ENCODE results near the gene SERPINB10.
A peak's percentile ranks its signal among the peaks of the same experiment; 100 is the strongest.
"Not testable (repeated sequence)": the region's sequence is repeated elsewhere in the genome, so short reads cannot be mapped to it uniquely, and the experiment has no call there.

The SERPINB10 gene

DNA sequence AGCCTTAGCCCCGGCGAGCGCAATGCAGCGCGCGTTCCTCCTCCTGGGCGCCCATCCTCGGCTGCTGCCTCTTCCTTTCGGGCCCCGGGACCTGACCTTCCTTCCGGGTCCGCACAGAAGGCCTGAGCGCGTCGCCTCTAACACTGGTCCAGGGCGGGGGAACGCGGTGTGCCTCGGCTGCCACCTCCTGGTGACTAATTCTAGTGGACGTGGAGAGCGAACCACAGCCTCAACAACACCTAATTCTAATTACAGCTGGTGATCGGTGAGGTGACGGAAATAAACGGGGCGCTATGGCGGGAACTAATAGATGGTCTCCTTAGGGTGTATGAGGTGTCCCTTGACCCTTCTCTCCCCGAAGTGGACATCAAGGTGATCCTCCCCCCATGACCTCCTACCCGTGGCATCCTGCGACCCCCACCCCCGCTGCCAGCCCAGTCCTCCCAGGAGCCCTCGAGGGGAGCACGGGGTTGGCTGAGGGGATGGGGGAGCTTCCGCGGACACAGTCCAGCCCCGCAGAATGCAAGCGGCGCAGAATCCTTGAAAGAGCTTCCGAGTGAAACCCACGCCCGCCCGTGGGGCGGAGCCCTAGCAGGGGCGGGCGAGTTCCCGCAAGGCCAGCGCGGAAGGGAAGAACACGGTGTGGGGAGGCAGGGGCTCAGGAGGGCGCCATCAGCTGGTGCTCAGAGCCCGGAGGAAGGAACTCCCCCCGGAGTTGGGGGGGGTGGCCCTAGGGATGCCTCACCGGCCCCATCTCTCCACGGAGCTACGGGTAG is 28.6 kb downstream of the SERPINB10 start:
- peak; percentile 79 for DNase-seq (ENCODE audit: low spot score)
- TF ChIP-seq, protein P1, sequence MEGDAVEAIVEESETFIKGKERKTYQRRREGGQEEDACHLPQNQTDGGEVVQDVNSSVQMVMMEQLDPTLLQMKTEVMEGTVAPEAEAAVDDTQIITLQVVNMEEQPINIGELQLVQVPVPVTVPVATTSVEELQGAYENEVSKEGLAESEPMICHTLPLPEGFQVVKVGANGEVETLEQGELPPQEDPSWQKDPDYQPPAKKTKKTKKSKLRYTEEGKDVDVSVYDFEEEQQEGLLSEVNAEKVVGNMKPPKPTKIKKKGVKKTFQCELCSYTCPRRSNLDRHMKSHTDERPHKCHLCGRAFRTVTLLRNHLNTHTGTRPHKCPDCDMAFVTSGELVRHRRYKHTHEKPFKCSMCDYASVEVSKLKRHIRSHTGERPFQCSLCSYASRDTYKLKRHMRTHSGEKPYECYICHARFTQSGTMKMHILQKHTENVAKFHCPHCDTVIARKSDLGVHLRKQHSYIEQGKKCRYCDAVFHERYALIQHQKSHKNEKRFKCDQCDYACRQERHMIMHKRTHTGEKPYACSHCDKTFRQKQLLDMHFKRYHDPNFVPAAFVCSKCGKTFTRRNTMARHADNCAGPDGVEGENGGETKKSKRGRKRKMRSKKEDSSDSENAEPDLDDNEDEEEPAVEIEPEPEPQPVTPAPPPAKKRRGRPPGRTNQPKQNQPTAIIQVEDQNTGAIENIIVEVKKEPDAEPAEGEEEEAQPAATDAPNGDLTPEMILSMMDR (IDR thresholded peaks at IDR 0.05; ENCODE audit: extremely low read depth, insufficient read depth, missing control alignments) = peak; percentile 86
- in situ Hi-C loops (cut with MboI; ENCODE audit: low pct_unique_long_range_greater_than_20kb, low sequenced_read_pairs, unreplicated experiment) = no loop called here

DNA sequence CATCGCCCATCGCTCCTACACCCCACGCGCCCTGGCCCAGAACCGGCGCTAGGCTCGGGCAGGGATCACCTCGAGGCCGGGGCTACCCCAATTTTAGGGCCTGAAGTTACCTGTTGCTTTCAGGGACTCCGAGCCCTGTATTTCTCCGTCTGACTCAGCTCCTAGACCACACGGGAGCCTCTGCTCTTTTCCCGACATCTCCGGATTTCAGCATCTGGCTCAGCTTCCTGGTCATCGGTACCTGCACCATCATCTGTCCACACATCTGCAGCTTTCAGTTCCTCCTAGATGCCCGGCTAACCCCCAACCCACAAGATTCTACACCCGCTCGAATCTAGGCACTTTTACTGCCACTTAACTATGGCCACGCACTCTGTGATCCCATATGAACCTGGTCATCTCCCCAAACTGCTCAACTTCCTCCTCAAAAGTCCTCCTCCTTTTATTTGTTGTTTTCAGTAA is 29.2 kb downstream of the SERPINB10 start:
- in situ Hi-C loops (cut with MboI; ENCODE audit: low pct_unique_long_range_greater_than_20kb, low sequenced_read_pairs, unreplicated experiment) = no loop called here
- DNase-seq (ENCODE audit: low spot score) = no peak
- TF ChIP-seq, protein P1 (IDR thresholded peaks at IDR 0.05; ENCODE audit: extremely low read depth, insufficient read depth, missing control alignments) = no peak

DNA sequence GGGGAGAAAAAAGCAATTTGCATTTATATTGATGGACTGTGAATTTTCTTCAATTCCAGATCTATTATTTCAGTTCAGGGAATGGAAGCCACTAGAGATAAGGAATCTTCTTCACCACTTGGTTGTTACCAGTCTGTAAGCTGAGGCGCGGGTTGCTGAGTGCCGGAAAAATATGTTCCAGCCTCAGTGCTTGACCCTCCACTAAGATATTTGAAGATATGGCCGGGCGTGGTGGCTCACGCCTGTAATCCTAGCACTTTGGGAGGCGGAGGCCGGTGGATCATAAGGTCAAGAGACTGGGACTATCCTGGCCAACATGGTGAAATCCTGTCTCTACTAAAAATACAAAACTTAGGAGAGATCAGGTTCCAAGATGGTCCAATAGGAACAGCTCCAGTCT is 32.2 kb downstream of the SERPINB10 start:
- TF ChIP-seq, protein P1 (IDR thresholded peaks at IDR 0.05; ENCODE audit: extremely low read depth, insufficient read depth, missing control alignments) = no peak
- no peak for DNase-seq (ENCODE audit: low spot score)
- in situ Hi-C loops (cut with MboI; ENCODE audit: low pct_unique_long_range_greater_than_20kb, low sequenced_read_pairs, unreplicated experiment) = no loop called here

DNA sequence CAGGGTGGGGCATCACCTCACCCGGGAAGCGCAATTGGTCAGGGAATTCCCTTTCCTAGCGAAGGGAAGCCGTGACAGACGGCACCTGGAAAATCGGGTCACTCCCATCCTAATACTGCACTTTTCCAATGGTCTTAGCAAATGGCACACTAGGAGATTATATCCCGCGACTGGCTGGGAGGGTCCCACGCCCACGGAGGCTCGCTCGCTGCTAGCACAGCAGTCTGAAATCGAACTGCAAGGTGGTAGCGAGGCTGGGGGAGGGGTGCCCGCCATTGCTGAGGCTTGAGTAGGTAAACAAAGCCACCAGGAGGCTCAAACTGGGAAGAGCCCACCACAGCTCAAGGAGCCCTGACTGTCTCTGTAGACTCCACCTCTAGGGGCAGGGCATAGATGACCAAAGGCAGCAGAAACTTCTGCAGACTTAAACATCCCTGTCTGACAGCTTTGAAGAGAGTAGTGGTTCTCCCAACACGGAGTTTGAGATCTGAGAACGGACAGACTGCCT is 32.8 kb downstream of the SERPINB10 start:
- DNase-seq (ENCODE audit: low spot score); in situ Hi-C loops (cut with MboI; ENCODE audit: low pct_unique_long_range_greater_than_20kb, low sequenced_read_pairs, unreplicated experiment): not testable (repeated sequence)

DNA sequence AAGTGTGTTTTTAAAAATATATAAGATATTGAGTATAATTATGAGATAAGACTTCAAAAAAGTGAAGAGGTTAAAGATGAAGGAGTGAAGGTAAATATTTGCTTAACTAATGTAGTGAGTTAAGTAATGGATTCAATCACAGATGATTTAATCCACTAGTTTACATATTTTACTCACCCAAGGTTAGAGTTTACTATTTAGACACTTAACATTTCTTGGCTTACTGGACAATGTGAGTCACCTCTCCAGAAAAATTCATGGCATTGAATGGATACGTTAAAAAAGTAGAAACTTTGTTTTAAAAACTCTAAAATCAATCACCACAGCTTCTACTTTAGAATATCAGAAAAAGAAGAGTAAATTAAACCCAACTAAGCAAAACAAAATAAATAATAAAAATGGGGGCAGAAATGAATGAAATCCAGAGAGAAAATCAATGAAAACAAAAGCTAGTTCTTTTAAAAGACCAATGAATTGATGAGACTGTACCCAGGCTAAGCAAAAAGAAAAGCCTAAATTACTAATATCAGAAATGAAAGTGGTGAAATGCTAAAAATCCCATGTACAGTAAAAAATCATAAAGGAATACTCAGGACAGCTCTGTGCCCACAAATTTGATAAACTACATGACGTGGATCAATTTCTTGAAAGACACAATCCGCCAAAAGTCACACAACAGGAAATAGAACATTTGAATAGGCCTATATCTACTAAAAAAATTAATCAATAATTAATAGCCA is 39.5 kb downstream of the SERPINB10 start:
- in situ Hi-C loops (cut with MboI; ENCODE audit: low pct_unique_long_range_greater_than_20kb, low sequenced_read_pairs, unreplicated experiment) = no loop called here
- DNase-seq (ENCODE audit: low spot score) = no peak
- TF ChIP-seq, protein P1 (IDR thresholded peaks at IDR 0.05; ENCODE audit: extremely low read depth, insufficient read depth, missing control alignments) = no peak

DNA sequence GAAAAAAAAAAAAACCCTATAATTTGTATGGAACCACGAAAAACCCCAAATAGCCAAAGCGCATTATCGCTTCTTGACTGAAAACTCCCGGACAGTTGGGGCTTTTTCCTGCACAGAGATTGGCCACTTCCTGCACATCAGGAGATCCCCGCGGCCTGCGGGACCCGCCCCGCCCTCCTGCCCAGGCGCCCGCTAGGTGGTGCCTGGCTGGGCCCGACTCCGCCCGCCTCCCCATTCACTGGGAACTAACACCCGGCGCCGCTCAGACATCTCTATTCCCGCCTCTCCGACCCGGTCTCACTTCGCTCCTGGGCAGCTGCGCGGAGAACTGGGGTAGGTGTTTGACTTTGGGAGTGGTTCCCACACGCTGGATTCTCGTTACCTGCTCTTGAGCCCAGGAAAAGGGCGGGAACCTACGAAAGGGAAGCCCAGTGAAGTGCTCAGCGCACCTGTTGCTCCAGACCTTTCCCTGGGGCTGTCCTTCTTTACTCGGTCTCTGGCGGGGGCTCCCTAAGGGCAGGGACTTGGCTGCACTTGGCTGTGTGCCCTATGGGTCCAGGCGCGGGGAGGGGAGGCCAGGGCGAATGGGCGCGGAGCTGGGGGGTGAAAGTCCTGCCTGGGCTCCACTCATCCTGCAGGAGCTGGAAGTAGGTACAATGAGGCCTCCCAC is 41.4 kb downstream of the SERPINB10 start, which contains the start of gene HMSD:
HMSD (plus strand) TSS at position 234 of the 670 bp plus-strand sequence. CDS start 4,155 bp downstream, outside the sequence.
- DNase-seq (ENCODE audit: low spot score) = peak; percentile 78
- TF ChIP-seq, protein P1 (IDR thresholded peaks at IDR 0.05; ENCODE audit: extremely low read depth, insufficient read depth, missing control alignments) = peak; percentile 52
- in situ Hi-C loops (cut with MboI; ENCODE audit: low pct_unique_long_range_greater_than_20kb, low sequenced_read_pairs, unreplicated experiment) = no loop called here

Data from GM13977 (cell line).